K562 (cell line): ENCODE results near the gene AHNAK. TPM values are rescaled to one million over a fixed set of nuclear protein-coding genes. Genes with fewer than 3 reads are reported as not detected.

ENCODE experiments used
- L3MBTL2 ChIP-seq: fragments of 450-650 bp; IDR thresholded peaks from 2 replicates; pipeline ENCODE4 v1.6.1; 2016; ENCODE audit warnings: mild to moderate bottlenecking, moderate library complexity
- NCOR1 ChIP-seq: fragments of 450-650 bp; IDR thresholded peaks from 2 replicates; pipeline ENCODE4 v1.6.1; 2016; ENCODE audit warnings: mild to moderate bottlenecking, moderate library complexity
- POLR2AphosphoS2 ChIP-seq: IDR thresholded peaks from 2 replicates; pipeline ENCODE4 v1.6.1; 2012; ENCODE audit warnings: low read length, improper control_type of control experiment
- RBFOX2 ChIP-seq: fragments of 200-400 bp; formaldehyde crosslinking; IDR thresholded peaks from 2 replicates; pipeline ENCODE4 v1.6.1; 2017; ENCODE audit warnings: low read depth, mild to moderate bottlenecking, low read length, moderate library complexity
- RBM15 ChIP-seq: fragments of 200-400 bp; formaldehyde crosslinking; IDR thresholded peaks from 2 replicates; pipeline ENCODE4 v1.6.1; 2018; ENCODE audit warnings: mild to moderate bottlenecking, low read length, moderate library complexity; ENCODE audit not compliant: insufficient read depth
- RFX1 ChIP-seq: fragments of 450-650 bp; IDR thresholded peaks from 2 replicates; pipeline ENCODE4 v1.6.1; 2016; ENCODE audit warnings: mild to moderate bottlenecking, moderate library complexity
- polyA plus RNA-seq, 8 experiments: library from polyadenylated mRNA; depleted of rRNA in 4 of 8; stranded (reverse) in 5 of 8; unstranded in 3 of 8; fragments of >200 nt; fragmentation: Nextera tagmentation in 2 of 8; fragmentation: Illumina TruSeq in 1 of 8; extraction: Ambion mirVana in 2 of 8; extraction: Trizol in 1 of 8; gene quantifications; 2 replicates each; pipeline versions ENCODE4 v1.2.1 to v1.2.3, GENCODE V29; 2011 to 2014; ENCODE audit warnings: inconsistent platforms in 1 of 8, missing spikeins in 1 of 8
- total RNA-seq, 7 experiments: library from RNA; depleted of rRNA in 6 of 7; stranded (reverse); fragments of >200 nt in 6 of 7; fragmentation: Illumina TruSeq in 2 of 7; extraction: Trizol in 2 of 7; gene quantifications; 2 replicates each; pipeline versions ENCODE4 v1.2.1 to v1.2.3, GENCODE V29; 2011 to 2021; ENCODE audit warnings: low replicate concordance in 1 of 7
- TF ChIP-seq, protein P1 (sequence below): sonication (generic); formaldehyde crosslinking; IDR thresholded peaks from 2 replicates; pipeline ENCODE4 v1.8.1; 2022; ENCODE audit warnings: missing genetic modification reagents
- TF ChIP-seq, protein P2 (sequence below), 2 experiments: fragments of 200-800 bp in 1 of 2; sonication (Bioruptor generic) in 1 of 2; sonication (generic) in 1 of 2; formaldehyde crosslinking in 1 of 2; IDR thresholded peaks in 1 of 2; conservative IDR thresholded peaks in 1 of 2; 2 replicates each; pipeline versions ENCODE4 v1.5.0 to v1.6.1; 2016 to 2020; ENCODE audit warnings: missing compliant biosample characterization in 1 of 2, missing genetic modification characterization in 1 of 2, missing genetic modification reagents in 1 of 2

Gene AHNAK
- total and polyA plus RNA-seq, 9 of the 15 experiments (the other 6 are each of a cell fraction or from before 2014, with no cell fraction given), result 1.5 to 89.7 (median 45.0) TPM

DNA sequence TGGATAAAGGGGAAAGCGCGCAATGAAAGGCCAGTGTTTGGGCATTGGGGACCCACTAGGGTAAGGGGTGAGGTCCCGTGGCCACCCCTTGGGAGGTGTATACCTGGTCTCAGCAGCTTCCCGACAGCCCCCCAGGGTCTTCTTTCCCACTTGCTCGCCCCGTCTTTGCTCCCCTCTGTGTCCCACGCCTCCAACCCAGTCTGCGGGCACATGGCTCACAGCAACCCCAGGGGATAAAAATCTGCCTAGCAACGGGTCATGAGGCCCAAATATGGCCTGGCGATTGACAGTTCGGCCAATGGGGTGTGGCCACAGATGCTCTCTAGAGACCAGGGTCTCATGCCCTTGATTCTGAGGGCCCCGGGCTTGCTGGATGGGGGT lies 41.6 kb downstream of the AHNAK start (continued):
- TF ChIP-seq, protein P1, sequence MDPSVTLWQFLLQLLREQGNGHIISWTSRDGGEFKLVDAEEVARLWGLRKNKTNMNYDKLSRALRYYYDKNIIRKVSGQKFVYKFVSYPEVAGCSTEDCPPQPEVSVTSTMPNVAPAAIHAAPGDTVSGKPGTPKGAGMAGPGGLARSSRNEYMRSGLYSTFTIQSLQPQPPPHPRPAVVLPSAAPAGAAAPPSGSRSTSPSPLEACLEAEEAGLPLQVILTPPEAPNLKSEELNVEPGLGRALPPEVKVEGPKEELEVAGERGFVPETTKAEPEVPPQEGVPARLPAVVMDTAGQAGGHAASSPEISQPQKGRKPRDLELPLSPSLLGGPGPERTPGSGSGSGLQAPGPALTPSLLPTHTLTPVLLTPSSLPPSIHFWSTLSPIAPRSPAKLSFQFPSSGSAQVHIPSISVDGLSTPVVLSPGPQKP (CRISPR knock-in tag), result no peak
- TF ChIP-seq RBFOX2 (0 out of 2 replicates have a peak, but pooled peaks have one; percentile 16), POLR2AphosphoS2 (no peak), NCOR1 (no peak), RBM15 (no peak), RFX1 (peak; percentile 63), L3MBTL2 (peak; percentile 46; the same call in 1 of the 2 replicates)
- TF ChIP-seq, protein P2, sequence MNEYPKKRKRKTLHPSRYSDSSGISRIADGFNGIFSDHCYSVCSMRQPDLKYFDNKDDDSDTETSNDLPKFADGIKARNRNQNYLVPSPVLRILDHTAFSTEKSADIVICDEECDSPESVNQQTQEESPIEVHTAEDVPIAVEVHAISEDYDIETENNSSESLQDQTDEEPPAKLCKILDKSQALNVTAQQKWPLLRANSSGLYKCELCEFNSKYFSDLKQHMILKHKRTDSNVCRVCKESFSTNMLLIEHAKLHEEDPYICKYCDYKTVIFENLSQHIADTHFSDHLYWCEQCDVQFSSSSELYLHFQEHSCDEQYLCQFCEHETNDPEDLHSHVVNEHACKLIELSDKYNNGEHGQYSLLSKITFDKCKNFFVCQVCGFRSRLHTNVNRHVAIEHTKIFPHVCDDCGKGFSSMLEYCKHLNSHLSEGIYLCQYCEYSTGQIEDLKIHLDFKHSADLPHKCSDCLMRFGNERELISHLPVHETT (CRISPR knock-in tag; conservative IDR thresholded peaks at IDR 0.05 in 1 of 2, IDR thresholded peaks at IDR 0.05 in 1 of 2), result no peak
